DOHH2 (cell line): Measurements from ENCODE around the gene HRK.
A peak's percentile ranks its signal among the peaks of the same experiment; 100 is the strongest.

Experiments used
- H3F3A ChIP-seq: fragments of 200-600 bp; sonication (generic), shearing (Covaris generic); 2 replicates; pipeline ENCODE4 v1.6.0; 2016; ENCODE audit warnings: antibody characterized with exemption, mild to moderate bottlenecking; ENCODE audit not compliant: control insufficient read depth, insufficient read depth
- H3K27ac ChIP-seq: fragments of 200-600 bp; sonication (generic); 2 replicates; pipeline ENCODE4 v1.5.1; 2014; ENCODE audit warnings: low read depth, mild to moderate bottlenecking, low read length, moderate library complexity
- H3K27me3 ChIP-seq: fragments of 200-600 bp; sonication (generic); 2 replicates; pipeline ENCODE4 v1.6.1; 2014; ENCODE audit warnings: mild to moderate bottlenecking, low read length, mixed read lengths; ENCODE audit not compliant: control insufficient read depth
- H3K36me3 ChIP-seq: fragments of 200-600 bp; sonication (generic); 2 replicates; pipeline ENCODE4 v1.6.1; 2014; ENCODE audit warnings: mild to moderate bottlenecking, low read length, moderate library complexity, mixed read lengths; ENCODE audit not compliant: control insufficient read depth
- H3K4me1 ChIP-seq: fragments of 200-600 bp; sonication (generic); 2 replicates; pipeline ENCODE4 v1.6.1; 2014; ENCODE audit warnings: mild to moderate bottlenecking, low read length, mixed read lengths; ENCODE audit not compliant: control insufficient read depth
- H3K4me2 ChIP-seq: fragments of 200-600 bp; sonication (generic); 2 replicates; pipeline ENCODE4 v1.6.0; 2014; ENCODE audit warnings: mild to moderate bottlenecking, low read length, moderate library complexity
- H3K4me3 ChIP-seq: fragments of 200-600 bp; sonication (generic); 2 replicates; pipeline ENCODE4 v1.5.1; 2014; ENCODE audit warnings: mild to moderate bottlenecking, low read length, mixed read lengths
- H3K79me2 ChIP-seq: fragments of 200-600 bp; sonication (generic); 2 replicates; pipeline ENCODE4 v1.6.1; 2014; ENCODE audit warnings: mild to moderate bottlenecking, low read length, mixed read lengths; ENCODE audit not compliant: control insufficient read depth
- H3K9me2 ChIP-seq: fragments of 200-600 bp; sonication (generic); replicated peaks from 2 replicates; pipeline ENCODE4 v1.6.1; 2014; ENCODE audit warnings: mild to moderate bottlenecking, low read length, mixed read lengths; ENCODE audit not compliant: control insufficient read depth
- H3K9me3 ChIP-seq: fragments of 200-600 bp; sonication (generic); 2 replicates; pipeline ENCODE4 v1.6.1; 2014; ENCODE audit warnings: antibody characterized with exemption, low read length, mixed read lengths; ENCODE audit not compliant: control insufficient read depth, insufficient read depth
- H4K20me1 ChIP-seq: fragments of 200-600 bp; sonication (generic); 2 replicates; pipeline ENCODE4 v1.6.0; 2014; ENCODE audit warnings: low read depth, mild to moderate bottlenecking, antibody characterized with exemption, low read length, moderate library complexity; ENCODE audit not compliant: control insufficient read depth, insufficient read depth
- CTCF ChIP-seq: fragments of 200-600 bp; sonication (generic); IDR thresholded peaks from one replicate; pipeline ENCODE4 v1.5.1; 2014; ENCODE audit warnings: antibody characterized with exemption, mild to moderate bottlenecking, low read depth, low read length; ENCODE audit not compliant: poor library complexity, severe bottlenecking
- EZH2phosphoT487 ChIP-seq: fragments of 200-600 bp; sonication (generic); IDR thresholded peaks from 2 replicates; pipeline ENCODE4 v1.6.1; 2017; ENCODE audit warnings: borderline replicate concordance, mild to moderate bottlenecking, antibody characterized with exemption, low read length, moderate library complexity, mixed read lengths

The HRK gene

DNA sequence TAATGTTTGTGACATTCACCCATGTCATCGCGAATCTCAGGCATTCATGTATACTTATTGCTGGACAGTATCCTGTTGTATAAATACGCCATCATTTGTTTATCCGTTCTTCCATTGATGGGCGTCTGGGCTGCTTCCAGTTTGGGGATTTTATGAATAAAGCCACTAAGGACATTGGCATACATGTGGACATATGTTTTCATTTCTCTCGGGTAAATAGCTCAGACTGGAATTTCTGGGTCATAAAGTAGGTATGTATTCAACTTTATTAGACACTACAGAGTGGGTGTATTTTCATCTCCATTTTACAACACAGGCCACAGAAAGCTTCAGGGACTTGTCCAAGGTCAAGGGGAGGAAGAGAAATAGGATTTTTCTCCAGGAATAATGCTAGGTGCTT, 48.9 kb downstream of the HRK start:
- no peaks in the 10 kb centered on the region for H3K79me2 ChIP-seq
- H3K4me1 ChIP-seq: peaks cover 14% of the 10 kb centered on the region
- H4K20me1 ChIP-seq: no peaks in the 10 kb centered on the region
- H3K9me3 ChIP-seq: no peaks in the 10 kb centered on the region
- H3F3A ChIP-seq: no peaks in the 10 kb centered on the region
- no peaks in the 10 kb centered on the region for H3K27me3 ChIP-seq
- TF ChIP-seq EZH2phosphoT487 (no peak), CTCF (no peak)
- H3K36me3 ChIP-seq: peaks cover 20% of the 10 kb centered on the region
- H3K4me2 ChIP-seq: no peak overlapping the region
- H3K27ac ChIP-seq: no peak overlapping the region
- H3K9me2 ChIP-seq: no peaks in the 10 kb centered on the region
- H3K4me3 ChIP-seq: no peak overlapping the region

DNA sequence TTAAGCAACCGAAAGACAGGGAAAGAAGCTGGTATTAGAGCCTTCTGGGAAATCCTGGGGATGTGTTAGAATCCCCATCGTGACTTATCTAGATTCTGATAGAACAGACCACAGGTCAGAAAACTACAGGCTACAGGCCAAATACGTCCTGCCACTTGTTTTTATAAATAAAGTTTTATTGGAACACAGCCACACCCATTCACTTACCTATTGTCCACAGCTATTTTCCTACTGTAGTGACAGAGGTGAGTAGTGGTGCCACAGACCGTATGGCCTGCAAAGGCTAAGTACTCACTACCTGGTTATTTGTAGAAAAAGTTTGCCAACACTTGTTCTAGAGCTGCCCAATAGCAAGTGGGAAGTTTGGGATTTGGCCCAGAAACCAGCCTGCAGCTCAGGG, 53.8 kb downstream of the HRK start:
- no peak overlapping the region for H3K27ac ChIP-seq
- H3K36me3 ChIP-seq: peaks cover 13% of the 10 kb centered on the region
- no peaks in the 10 kb centered on the region for H3K9me2 ChIP-seq
- H4K20me1 ChIP-seq: no peaks in the 10 kb centered on the region
- no peak overlapping the region for H3K4me3 ChIP-seq
- H3K4me1 ChIP-seq: peaks cover 14% of the 10 kb centered on the region
- H3K27me3 ChIP-seq: no peaks in the 10 kb centered on the region
- no peaks in the 10 kb centered on the region for H3F3A ChIP-seq
- H3K79me2 ChIP-seq: no peaks in the 10 kb centered on the region
- H3K9me3 ChIP-seq: no peaks in the 10 kb centered on the region; the same call in 1 of the 2 replicates
- H3K4me2 ChIP-seq: no peak overlapping the region
- TF ChIP-seq CTCF: no peak
- no peak for TF ChIP-seq EZH2phosphoT487

DNA sequence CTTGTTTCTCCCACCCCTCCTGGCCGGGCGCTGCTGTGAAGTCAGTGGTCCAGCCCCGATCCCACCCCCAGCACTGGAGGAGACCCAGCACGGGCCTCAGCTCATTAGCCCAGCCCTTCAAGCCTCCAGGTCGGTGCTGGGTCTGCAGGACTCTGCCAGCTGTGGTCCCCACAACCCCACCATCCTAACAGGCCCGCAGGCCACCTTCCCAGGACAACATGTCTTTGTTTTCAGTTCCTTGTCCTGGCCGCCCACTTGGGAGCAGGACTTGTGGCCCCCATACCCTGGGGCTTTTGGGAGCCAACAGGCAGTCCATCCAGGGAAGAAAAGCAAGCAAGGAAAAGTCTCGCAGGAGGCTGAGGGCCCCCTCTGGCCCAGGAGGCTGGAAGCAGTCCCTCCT, 60.0 kb downstream of the HRK start:
- no peak for TF ChIP-seq CTCF
- no peak for TF ChIP-seq EZH2phosphoT487

More for the DNA sequence above, 60.0 kb downstream of the HRK start:
- no peak overlapping the region for H3K27ac ChIP-seq
- H3F3A ChIP-seq: peaks cover 23% of the 10 kb centered on the region
- no peaks in the 10 kb centered on the region; the same call in 1 of the 2 replicates for H3K9me3 ChIP-seq
- H3K27me3 ChIP-seq: no peaks in the 10 kb centered on the region
- peaks cover 20% of the 10 kb centered on the region for H3K36me3 ChIP-seq
- H3K79me2 ChIP-seq: peaks cover 24% of the 10 kb centered on the region
- H3K4me3 ChIP-seq: no peak overlapping the region
- no peaks in the 10 kb centered on the region for H3K9me2 ChIP-seq
- H3K4me1 ChIP-seq: peaks cover 67% of the 10 kb centered on the region
- H4K20me1 ChIP-seq: no peaks in the 10 kb centered on the region
- H3K4me2 ChIP-seq: 0 out of 2 replicates have a peak overlapping the region, but pooled peaks have one; percentile 3
